H9 (cell line): ENCODE measurements around the gene C3. TPM values are rescaled to one million over a fixed set of nuclear protein-coding genes. Genes with fewer than 3 reads are reported as not detected.

Experiments used
- DNase-seq: peaks from one replicate; pipeline ENCODE4 v3.0.0-alpha.2; 2017
- H2AFZ ChIP-seq: one replicate; pipeline ENCODE4 v1.6.1; 2013; ENCODE audit warnings: mild to moderate bottlenecking, low read length, control low read depth, moderate library complexity
- H2AK5ac ChIP-seq: 2 replicates; pipeline ENCODE4 v1.6.1; 2013; ENCODE audit warnings: low read length, control low read depth, mixed read lengths; ENCODE audit not compliant: insufficient read length
- H2BK120ac ChIP-seq: one replicate; pipeline ENCODE4 v1.6.1; 2013; ENCODE audit warnings: low read depth, mild to moderate bottlenecking, low read length, control low read depth, inconsistent platforms; ENCODE audit not compliant: poor library complexity, severe bottlenecking
- H2BK12ac ChIP-seq: 2 replicates; pipeline ENCODE4 v1.6.1; 2013; ENCODE audit warnings: low read length, control low read depth, mixed read lengths, low read depth; ENCODE audit not compliant: insufficient read length
- H2BK15ac ChIP-seq: 2 replicates; pipeline ENCODE4 v1.6.1; 2013; ENCODE audit warnings: low read depth, low read length, control low read depth
- H2BK20ac ChIP-seq: one replicate; pipeline ENCODE4 v1.6.1; 2013; ENCODE audit warnings: low read depth, mild to moderate bottlenecking, low read length, control low read depth, inconsistent platforms; ENCODE audit not compliant: poor library complexity, severe bottlenecking
- H2BK5ac ChIP-seq: 2 replicates; pipeline ENCODE4 v1.6.1; 2013; ENCODE audit warnings: low read length, control low read depth, mixed read lengths; ENCODE audit not compliant: insufficient read length
- H3K14ac ChIP-seq: 2 replicates; pipeline ENCODE4 v1.6.1; 2013; ENCODE audit warnings: low read length, control low read depth; ENCODE audit not compliant: insufficient read depth
- H3K18ac ChIP-seq: 2 replicates; pipeline ENCODE4 v1.6.1; 2013; ENCODE audit warnings: low read depth, mild to moderate bottlenecking, mixed read lengths, low read length, control low read depth; ENCODE audit not compliant: insufficient read length
- H3K23ac ChIP-seq: 2 replicates; pipeline ENCODE4 v1.6.1; 2013; ENCODE audit warnings: low read length, control low read depth, mixed read lengths, low read depth; ENCODE audit not compliant: insufficient read length
- H3K23me2 ChIP-seq: 2 replicates; pipeline ENCODE4 v1.6.1; 2013; ENCODE audit warnings: low read depth, mild to moderate bottlenecking, mixed read lengths, low read length, control low read depth; ENCODE audit not compliant: insufficient read length, poor library complexity, severe bottlenecking
- H3K27ac ChIP-seq: 2 replicates; pipeline ENCODE4 v1.5.1; 2013; ENCODE audit warnings: low read length, control low read depth, mixed read lengths, low read depth; ENCODE audit not compliant: insufficient read length
- H3K27me3 ChIP-seq: 2 replicates; pipeline ENCODE4 v1.6.1; 2013; ENCODE audit warnings: low read length, control low read depth, inconsistent platforms; ENCODE audit not compliant: insufficient read depth
- H3K4ac ChIP-seq: 2 replicates; pipeline ENCODE4 v1.6.1; 2013; ENCODE audit warnings: low read depth, mild to moderate bottlenecking, control low read depth, inconsistent platforms, low read length, moderate library complexity
- H3K4me1 ChIP-seq: 2 replicates; pipeline ENCODE4 v1.6.1; 2013; ENCODE audit warnings: low read length, control low read depth, inconsistent platforms; ENCODE audit not compliant: insufficient read depth
- H3K4me2 ChIP-seq: 2 replicates; pipeline ENCODE4 v1.6.1; 2013; ENCODE audit warnings: low read length, control low read depth, mixed read lengths; ENCODE audit not compliant: insufficient read length, insufficient read depth
- H3K56ac ChIP-seq: 2 replicates; pipeline ENCODE4 v1.6.1; 2013; ENCODE audit warnings: low read depth, mild to moderate bottlenecking, mixed read lengths, low read length, control low read depth; ENCODE audit not compliant: insufficient read length
- H3K79me1 ChIP-seq: 2 replicates; pipeline ENCODE4 v1.6.1; 2013; ENCODE audit warnings: low read depth, mild to moderate bottlenecking, moderate library complexity, low read length, control low read depth, inconsistent platforms; ENCODE audit not compliant: insufficient read depth, poor library complexity, severe bottlenecking
- H3K79me2 ChIP-seq: 2 replicates; pipeline ENCODE4 v1.6.1; 2013; ENCODE audit warnings: low read length, control low read depth, inconsistent platforms; ENCODE audit not compliant: insufficient read depth
- H3K9ac ChIP-seq: 2 replicates; pipeline ENCODE4 v1.6.1; 2013; ENCODE audit warnings: low read length, control low read depth, mixed read lengths; ENCODE audit not compliant: insufficient read length; ENCODE audit errors: extremely low read depth
- H3K9me3 ChIP-seq: one replicate; pipeline ENCODE4 v1.6.1; 2013; ENCODE audit warnings: low read depth, low read length, inconsistent platforms; ENCODE audit not compliant: control insufficient read depth
- H3T11ph ChIP-seq: one replicate; pipeline ENCODE4 v1.6.1; 2013; ENCODE audit warnings: mild to moderate bottlenecking, low read length, control low read depth, inconsistent platforms
- H4K20me1 ChIP-seq: one replicate; pipeline ENCODE4 v1.6.1; 2013; ENCODE audit not compliant: control insufficient read depth, insufficient read length, insufficient read depth
- H4K5ac ChIP-seq: 2 replicates; pipeline ENCODE4 v1.6.1; 2013; ENCODE audit warnings: low read depth, mild to moderate bottlenecking, mixed read lengths, low read length, control low read depth; ENCODE audit not compliant: insufficient read length
- H4K8ac ChIP-seq: replicated peaks from 2 replicates; pipeline ENCODE4 v1.6.1; 2013; ENCODE audit warnings: low read length, control low read depth, mixed read lengths, low read depth; ENCODE audit not compliant: insufficient read length
- H4K91ac ChIP-seq: 2 replicates; pipeline ENCODE4 v1.6.1; 2013; ENCODE audit warnings: low read depth, mild to moderate bottlenecking, moderate library complexity, mixed read lengths, low read length, control low read depth; ENCODE audit not compliant: insufficient read length
- H3K27ac Mint-ChIP-seq, 3 experiments: 2 replicates in 2 of 3; 3 replicates in 1 of 3; pipeline ENCODE4 v1.8.0; 2020 to 2021; ENCODE audit warnings: mixed read lengths in 3 of 3, mild to moderate bottlenecking in 1 of 3, moderate library complexity in 1 of 3
- H3K27me3 Mint-ChIP-seq: 2 replicates; pipeline ENCODE4 v1.8.0; 2021; ENCODE audit warnings: low read depth, mild to moderate bottlenecking, moderate library complexity, mixed read lengths
- H3K36me3 Mint-ChIP-seq, 3 experiments: 2 replicates in 2 of 3; 3 replicates in 1 of 3; pipeline ENCODE4 v1.8.0; 2020 to 2021; ENCODE audit warnings: low read depth in 3 of 3, mixed read lengths in 3 of 3; ENCODE audit not compliant: insufficient read depth in 1 of 3
- H3K4me1 Mint-ChIP-seq, 2 experiments: 2 replicates each; pipeline ENCODE4 v1.8.0; 2020; ENCODE audit warnings: mixed read lengths in 2 of 2
- H3K4me3 Mint-ChIP-seq, 2 experiments: 2 replicates in 1 of 2; 3 replicates in 1 of 2; pipeline ENCODE4 v1.8.0; 2020 to 2021; ENCODE audit warnings: mild to moderate bottlenecking in 2 of 2, mixed read lengths in 2 of 2, moderate library complexity in 1 of 2
- H3K9me3 Mint-ChIP-seq, 2 experiments: 2 replicates in 1 of 2; 3 replicates in 1 of 2; pipeline ENCODE4 v1.8.0; 2020; ENCODE audit warnings: mild to moderate bottlenecking in 2 of 2, mixed read lengths in 2 of 2, moderate library complexity in 1 of 2
- WGBS: extraction: QIAGEN DNeasy Blood & Tissue Kit; methylation state at CpG from one replicate; pipeline ENCODE4 v1.1.7; 2013; ENCODE audit warnings: missing lambda C conversion rate, low lambda C conversion rate, mixed read lengths; ENCODE audit not compliant: insufficient read length; ENCODE audit errors: extremely low coverage; 5-methylcytosine and 5-hydroxymethylcytosine counted together
- total RNA-seq: library from RNA; stranded (reverse); gene quantifications from 2 replicates; pipeline ENCODE4 v1.2.1, GENCODE V29; 2021
- TF ChIP-seq, protein P1 (sequence below): fragments of 200-600 bp; sonication (generic); conservative IDR thresholded peaks from 3 replicates; pipeline ENCODE4 v1.8.0; 2021; ENCODE audit warnings: antibody characterized with exemption, mild to moderate bottlenecking

The C3 gene
- total RNA-seq, 1 experiment from 2014 or later = 5.9 TPM

DNA sequence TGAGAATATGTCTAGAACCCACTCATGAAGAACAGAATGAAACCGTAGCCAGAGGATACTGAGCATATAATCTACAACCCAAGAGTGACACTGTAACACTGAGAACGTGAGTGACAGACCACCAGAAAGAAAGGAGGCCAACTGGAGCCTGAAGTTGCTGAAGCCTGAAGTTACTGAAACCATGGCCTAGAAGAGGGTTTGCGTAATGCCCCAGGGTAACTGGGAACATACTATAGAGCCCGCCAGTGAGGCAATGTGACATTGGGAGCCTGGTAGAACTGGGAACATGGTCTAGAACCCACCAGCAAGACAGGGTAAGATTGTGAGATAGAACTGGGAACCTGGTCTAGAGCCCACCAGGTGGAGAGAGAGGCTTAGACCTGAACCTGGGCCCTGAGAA, 35.0 kb downstream of the C3 start:
- TF ChIP-seq, protein P1, sequence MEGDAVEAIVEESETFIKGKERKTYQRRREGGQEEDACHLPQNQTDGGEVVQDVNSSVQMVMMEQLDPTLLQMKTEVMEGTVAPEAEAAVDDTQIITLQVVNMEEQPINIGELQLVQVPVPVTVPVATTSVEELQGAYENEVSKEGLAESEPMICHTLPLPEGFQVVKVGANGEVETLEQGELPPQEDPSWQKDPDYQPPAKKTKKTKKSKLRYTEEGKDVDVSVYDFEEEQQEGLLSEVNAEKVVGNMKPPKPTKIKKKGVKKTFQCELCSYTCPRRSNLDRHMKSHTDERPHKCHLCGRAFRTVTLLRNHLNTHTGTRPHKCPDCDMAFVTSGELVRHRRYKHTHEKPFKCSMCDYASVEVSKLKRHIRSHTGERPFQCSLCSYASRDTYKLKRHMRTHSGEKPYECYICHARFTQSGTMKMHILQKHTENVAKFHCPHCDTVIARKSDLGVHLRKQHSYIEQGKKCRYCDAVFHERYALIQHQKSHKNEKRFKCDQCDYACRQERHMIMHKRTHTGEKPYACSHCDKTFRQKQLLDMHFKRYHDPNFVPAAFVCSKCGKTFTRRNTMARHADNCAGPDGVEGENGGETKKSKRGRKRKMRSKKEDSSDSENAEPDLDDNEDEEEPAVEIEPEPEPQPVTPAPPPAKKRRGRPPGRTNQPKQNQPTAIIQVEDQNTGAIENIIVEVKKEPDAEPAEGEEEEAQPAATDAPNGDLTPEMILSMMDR = no peak
- Mint-ChIP-seq H3K4me1 (no peaks in the 10 kb centered on the region), H3K27ac (no peak overlapping the region), H3K4me3 (no peak overlapping the region), H3K27me3 (peaks cover 14% of the 10 kb centered on the region), H3K9me3 (peaks cover 2 to 55% of the 10 kb centered on the region in 2 experiments; a peak in 4 of 5 replicates), H3K36me3 (peaks cover 0 to 15% (median 0%) of the 10 kb centered on the region in 3 experiments; a peak in 5 of 7 replicates)
- no peak overlapping the region for H3K23ac ChIP-seq
- no peaks in the 10 kb centered on the region for H3K9me3 ChIP-seq
- H4K91ac ChIP-seq = no peak overlapping the region
- H3K79me1 ChIP-seq = no peaks in the 10 kb centered on the region
- H3K4ac ChIP-seq = no peak overlapping the region
- H3K27ac ChIP-seq = no peak overlapping the region
- no CpG with 5 or more reads among the region's 4 CpGs for WGBS
- H4K20me1 ChIP-seq = no peaks in the 10 kb centered on the region
- H2BK5ac ChIP-seq = no peak overlapping the region
- no peak overlapping the region for H2AK5ac ChIP-seq
- H2AFZ ChIP-seq = no peak overlapping the region
- H2BK12ac ChIP-seq = no peak overlapping the region
- H2BK15ac ChIP-seq = no peak overlapping the region
- no peak overlapping the region for H3K14ac ChIP-seq
- no peak overlapping the region for H3K4me2 ChIP-seq
- no peaks in the 10 kb centered on the region for H3K4me1 ChIP-seq
- no peak overlapping the region for H3T11ph ChIP-seq
- H2BK20ac ChIP-seq = no peak overlapping the region
- no peak overlapping the region for H4K5ac ChIP-seq
- no peaks in the 10 kb centered on the region; the same call in 1 of the 2 replicates for H3K27me3 ChIP-seq
- no peak for DNase-seq
- H3K18ac ChIP-seq = no peak overlapping the region
- H4K8ac ChIP-seq = no peak overlapping the region
- no peaks in the 10 kb centered on the region for H3K79me2 ChIP-seq
- H2BK120ac ChIP-seq = no peak overlapping the region
- no peak overlapping the region for H3K56ac ChIP-seq
- no peak overlapping the region for H3K9ac ChIP-seq
- no peaks in the 10 kb centered on the region for H3K23me2 ChIP-seq
